CD14-positive monocyte (primary cell): Measurements from ENCODE around the gene RCAN2. TPM values are rescaled to one million over a fixed set of nuclear protein-coding genes. Genes with fewer than 3 reads are reported as not detected.

ENCODE experiments used
- DNase-seq, 3 donors: peaks; one replicate each; pipeline ENCODE4 v3.0.0-alpha.2; 2011 to 2022
- H2AFZ ChIP-seq: 2 replicates; pipeline ENCODE4 v1.6.0; 2012; ENCODE audit warnings: mild to moderate bottlenecking, low read depth, low read length, inconsistent platforms; ENCODE audit not compliant: insufficient read depth, poor library complexity, severe bottlenecking
- H3K27ac ChIP-seq, 2 donors: 1 replicate in 1 of 2; 2 replicates in 1 of 2; pipeline ENCODE4 v1.5.1; 2012 to 2013; ENCODE audit warnings: low read length in 2 of 2, control low read depth in 1 of 2, inconsistent platforms in 1 of 2, low read depth in 1 of 2, mild to moderate bottlenecking in 1 of 2
- H3K27me3 ChIP-seq, 2 donors: one replicate each; pipeline versions ENCODE4 v1.6.0 to v1.6.1; 2011 to 2013; ENCODE audit warnings: low read length in 2 of 2; ENCODE audit not compliant: control insufficient read depth in 2 of 2, insufficient read depth in 2 of 2
- H3K36me3 ChIP-seq, 2 donors: replicated peaks in 1 of 2; 1 replicate in 1 of 2; 2 replicates in 1 of 2; pipeline versions ENCODE4 v1.5.1 to v1.6.1; 2012 to 2013; ENCODE audit warnings: low read length in 2 of 2, control low read depth in 1 of 2, inconsistent platforms in 1 of 2, mild to moderate bottlenecking in 1 of 2; ENCODE audit not compliant: insufficient read depth in 2 of 2, control insufficient read depth in 1 of 2
- H3K4me1 ChIP-seq, 2 donors: 1 replicate in 1 of 2; 2 replicates in 1 of 2; pipeline versions ENCODE4 v1.5.1 to v1.6.1; 2012 to 2013; ENCODE audit warnings: low read length in 2 of 2, control low read depth in 1 of 2, inconsistent platforms in 1 of 2, mild to moderate bottlenecking in 1 of 2, moderate library complexity in 1 of 2; ENCODE audit not compliant: insufficient read depth in 2 of 2, control insufficient read depth in 1 of 2
- H3K4me2 ChIP-seq: replicated peaks from 2 replicates; pipeline ENCODE3; 2012; ENCODE audit warnings: low read length, moderate library complexity, mild to moderate bottlenecking; ENCODE audit not compliant: poor library complexity, severe bottlenecking; ENCODE audit errors: extremely low read depth
- H3K4me3 ChIP-seq, 3 experiments: fragments of 200-600 bp in 1 of 3; sonication (generic) in 1 of 3; replicated peaks in 1 of 3; 1 replicate in 2 of 3; 2 replicates in 1 of 3; pipeline ENCODE4 v1.5.1; 2011 to 2013; ENCODE audit warnings: low read length in 3 of 3, mild to moderate bottlenecking in 3 of 3, control low read depth in 2 of 3, low read depth in 2 of 3, inconsistent platforms in 1 of 3, moderate library complexity in 1 of 3
- H3K79me2 ChIP-seq: 2 replicates; pipeline ENCODE4 v1.6.0; 2012; ENCODE audit warnings: mild to moderate bottlenecking, control low read depth, inconsistent platforms, low read length, moderate library complexity; ENCODE audit not compliant: insufficient read depth
- H3K9ac ChIP-seq: 2 replicates; pipeline ENCODE4 v1.6.0; 2017; ENCODE audit warnings: low read length, mild to moderate bottlenecking; ENCODE audit not compliant: insufficient read depth, poor library complexity, severe bottlenecking
- H3K9me3 ChIP-seq, 2 donors: replicated peaks in 1 of 2; 1 replicate in 1 of 2; 2 replicates in 1 of 2; pipeline versions ENCODE4 v1.5.1 to v1.6.1; 2012 to 2013; ENCODE audit warnings: low read length in 2 of 2, control low read depth in 1 of 2; ENCODE audit not compliant: control insufficient read depth in 1 of 2, insufficient read depth in 1 of 2
- H4K20me1 ChIP-seq: 2 replicates; pipeline ENCODE4 v1.6.0; 2012; ENCODE audit warnings: mild to moderate bottlenecking, low read length, control low read depth, moderate library complexity; ENCODE audit not compliant: insufficient read depth
- H3K27ac Mint-ChIP-seq, 7 donors: one replicate each; pipeline ENCODE4 v1.8.0; 2020; ENCODE audit warnings: mild to moderate bottlenecking in 7 of 7, mixed read lengths in 7 of 7, moderate library complexity in 6 of 7, inconsistent platforms in 2 of 7
- H3K27me3 Mint-ChIP-seq, 3 donors: one replicate each; pipeline ENCODE4 v1.8.0; 2021 to 2022; ENCODE audit warnings: low read depth in 3 of 3, mild to moderate bottlenecking in 3 of 3, mixed read lengths in 3 of 3, moderate library complexity in 3 of 3, inconsistent platforms in 1 of 3
- H3K36me3 Mint-ChIP-seq, 2 donors: one replicate each; pipeline ENCODE4 v1.8.0; 2020; ENCODE audit warnings: mixed read lengths in 2 of 2, inconsistent platforms in 1 of 2, mild to moderate bottlenecking in 1 of 2
- H3K4me1 Mint-ChIP-seq: one replicate; pipeline ENCODE4 v1.8.0; 2020; ENCODE audit warnings: mild to moderate bottlenecking, mixed read lengths
- H3K4me3 Mint-ChIP-seq, 2 donors: one replicate each; pipeline ENCODE4 v1.8.0; 2020; ENCODE audit warnings: mild to moderate bottlenecking in 2 of 2, mixed read lengths in 2 of 2, moderate library complexity in 1 of 2
- H3K9me3 Mint-ChIP-seq, 7 donors: one replicate each; pipeline ENCODE4 v1.8.0; 2020 to 2022; ENCODE audit warnings: mixed read lengths in 7 of 7, mild to moderate bottlenecking in 6 of 7, moderate library complexity in 6 of 7, inconsistent platforms in 2 of 7
- WGBS: methylation state at CpG from one replicate; pipeline ENCODE4 v1.1.5; 2013; ENCODE audit warnings: missing lambda C conversion rate; ENCODE audit not compliant: insufficient coverage; 5-methylcytosine and 5-hydroxymethylcytosine counted together
- intact Hi-C, 2 donors: fragments of 100-400 bp; cut with micrococcal nuclease; formaldehyde crosslinking; loops; one replicate each; pipeline versions ENCODE4 v1.15.0 to v1.15.1; 2023
- polyA plus RNA-seq, 3 donors: library from polyadenylated mRNA; depleted of rRNA in 1 of 3; unstranded in 2 of 3; stranded (reverse) in 1 of 3; fragments of 300-500 nt in 2 of 3; fragments of >200 nt in 1 of 3; fragmentation: Illumina TruSeq in 2 of 3; gene quantifications; 1 replicate in 2 of 3; 2 replicates in 1 of 3; pipeline ENCODE4 v1.2.3, GENCODE V29; 2012 to 2021
- TF ChIP-seq, protein P1 (sequence below): fragments of 200-600 bp; IDR thresholded peaks from one replicate; pipeline ENCODE4 v1.8.0; 2022; ENCODE audit warnings: antibody characterized with exemption, mild to moderate bottlenecking

RCAN2 gene
- polyA plus RNA-seq, 3 donors, result not detected

- intact Hi-C loops, result no loop called here
- whole genome bisulfite sequencing, result 100% methylated on average over 6 of the region's 8 CpGs
- Mint-ChIP-seq H3K36me3 (no peaks in the 10 kb centered on the region), H3K27ac (no peak overlapping the region), H3K27me3 (peaks cover 0 to 2% (median 0%) of the 10 kb centered on the region in 3 donors), H3K9me3 (peaks cover 0 to 3% (median 0%) of the 10 kb centered on the region in 7 donors), H3K4me1 (peaks cover 5% of the 10 kb centered on the region), H3K4me3 (no peak overlapping the region)
- DNase-seq, result no peak
- no peak overlapping the region for H2AFZ ChIP-seq
- H3K9ac ChIP-seq, result no peak overlapping the region
- H3K4me1 ChIP-seq, result no peaks in the 10 kb centered on the region
- H3K4me2 ChIP-seq, result no peak overlapping the region
- no peak overlapping the region for H3K27ac ChIP-seq
- no peaks in the 10 kb centered on the region for H3K79me2 ChIP-seq
- no peaks in the 10 kb centered on the region for H3K27me3 ChIP-seq
- no peaks in the 10 kb centered on the region for H3K9me3 ChIP-seq
- no peaks in the 10 kb centered on the region for H4K20me1 ChIP-seq
- H3K4me3 ChIP-seq, result no peak overlapping the region
- no peaks in the 10 kb centered on the region for H3K36me3 ChIP-seq
- TF ChIP-seq, protein P1, sequence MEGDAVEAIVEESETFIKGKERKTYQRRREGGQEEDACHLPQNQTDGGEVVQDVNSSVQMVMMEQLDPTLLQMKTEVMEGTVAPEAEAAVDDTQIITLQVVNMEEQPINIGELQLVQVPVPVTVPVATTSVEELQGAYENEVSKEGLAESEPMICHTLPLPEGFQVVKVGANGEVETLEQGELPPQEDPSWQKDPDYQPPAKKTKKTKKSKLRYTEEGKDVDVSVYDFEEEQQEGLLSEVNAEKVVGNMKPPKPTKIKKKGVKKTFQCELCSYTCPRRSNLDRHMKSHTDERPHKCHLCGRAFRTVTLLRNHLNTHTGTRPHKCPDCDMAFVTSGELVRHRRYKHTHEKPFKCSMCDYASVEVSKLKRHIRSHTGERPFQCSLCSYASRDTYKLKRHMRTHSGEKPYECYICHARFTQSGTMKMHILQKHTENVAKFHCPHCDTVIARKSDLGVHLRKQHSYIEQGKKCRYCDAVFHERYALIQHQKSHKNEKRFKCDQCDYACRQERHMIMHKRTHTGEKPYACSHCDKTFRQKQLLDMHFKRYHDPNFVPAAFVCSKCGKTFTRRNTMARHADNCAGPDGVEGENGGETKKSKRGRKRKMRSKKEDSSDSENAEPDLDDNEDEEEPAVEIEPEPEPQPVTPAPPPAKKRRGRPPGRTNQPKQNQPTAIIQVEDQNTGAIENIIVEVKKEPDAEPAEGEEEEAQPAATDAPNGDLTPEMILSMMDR, result no peak
Measured at GRCh38 chr6:46246727-46247126, 244.5 kb downstream of the RCAN2 start.

DNA sequence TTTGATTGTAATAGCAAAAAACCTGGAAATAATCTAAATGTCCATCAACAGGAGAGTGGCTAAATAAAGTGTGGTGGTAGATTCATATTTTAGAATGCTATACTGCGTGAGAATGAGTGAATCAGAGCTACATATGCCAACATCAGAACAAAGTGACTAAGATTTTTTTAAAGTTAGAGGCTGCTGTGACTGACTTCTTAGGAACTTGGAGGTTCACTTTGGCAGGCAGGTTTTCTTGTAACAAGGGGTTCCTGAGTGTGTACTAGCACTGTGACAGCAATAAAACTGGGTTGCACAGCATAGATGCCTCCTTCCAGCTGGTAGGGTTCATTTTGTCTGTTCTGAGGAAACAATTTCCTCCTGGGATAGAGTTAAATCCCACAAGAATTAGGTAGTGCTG is 245.2 kb downstream of the RCAN2 start:
- Histone ChIP-seq H4K20me1 (no peaks in the 10 kb centered on the region), H3K9ac (no peak overlapping the region), H3K36me3 (no peaks in the 10 kb centered on the region), H3K4me2 (no peak overlapping the region), H3K9me3 (no peaks in the 10 kb centered on the region), H3K27me3 (no peaks in the 10 kb centered on the region), H3K4me3 (no peak overlapping the region), H3K79me2 (no peaks in the 10 kb centered on the region), H3K4me1 (no peaks in the 10 kb centered on the region), H2AFZ (no peak overlapping the region), H3K27ac (no peak overlapping the region)
- Mint-ChIP-seq H3K27ac (no peak overlapping the region), H3K27me3 (peaks cover 0 to 2% (median 0%) of the 10 kb centered on the region in 3 donors), H3K36me3 (no peaks in the 10 kb centered on the region), H3K4me1 (peaks cover 5% of the 10 kb centered on the region), H3K9me3 (peaks cover 0 to 2% (median 0%) of the 10 kb centered on the region in 7 donors), H3K4me3 (peak overlapping the region in 1 of 2 donors; percentile 43)
- intact Hi-C loops, result no loop called here
- TF ChIP-seq, protein P1, result no peak
- WGBS, result no CpG with 5 or more reads among the region's 1 CpG
- no peak for DNase-seq
